ENCODE data around the gene KRT73.
A peak's percentile ranks its signal among the peaks of the same experiment; 100 is the strongest.

The KRT73 gene

DNA sequence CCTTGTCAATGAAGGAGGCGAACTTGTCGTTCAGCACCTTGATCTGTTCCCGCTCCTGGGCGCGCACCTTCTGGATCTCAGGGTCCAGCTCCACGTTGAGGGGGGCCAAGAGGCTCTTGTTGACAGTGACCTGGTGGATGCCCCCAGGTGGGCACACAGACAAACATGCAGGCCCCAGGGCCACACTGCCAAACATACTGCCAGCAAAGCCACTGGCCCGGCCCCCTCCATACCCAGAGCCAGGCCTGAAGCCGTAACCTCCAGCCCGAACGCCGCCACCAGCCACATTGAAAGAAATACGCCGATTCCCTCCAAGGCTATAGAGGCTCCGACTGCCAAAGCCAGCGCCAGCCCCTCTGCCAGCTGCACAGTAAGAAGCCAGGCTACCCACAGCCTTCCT lies 45.1 kb downstream of the KRT73 start:
- DNase-seq, result no peak

DNA sequence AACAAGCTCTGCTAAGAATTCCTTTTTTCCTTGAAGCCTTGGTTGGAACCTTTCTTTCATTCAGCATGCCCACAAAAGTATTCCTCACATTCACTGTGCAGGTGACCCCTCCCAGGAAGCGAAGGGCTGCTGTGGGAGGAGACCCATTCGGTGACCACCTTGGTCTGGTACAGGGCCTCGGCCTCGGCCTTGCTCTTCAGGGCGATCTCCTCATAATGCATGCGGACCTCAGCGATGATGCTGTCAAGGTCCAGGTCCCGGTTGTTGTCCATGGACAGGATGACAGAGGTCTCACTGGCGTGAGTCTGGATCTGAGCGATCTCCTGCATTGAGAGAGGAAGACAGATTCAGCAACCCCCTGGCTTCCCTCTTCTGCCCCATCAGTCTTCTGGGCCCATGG lies 47.8 kb downstream of the KRT73 start:
- no peak for DNase-seq

DNA sequence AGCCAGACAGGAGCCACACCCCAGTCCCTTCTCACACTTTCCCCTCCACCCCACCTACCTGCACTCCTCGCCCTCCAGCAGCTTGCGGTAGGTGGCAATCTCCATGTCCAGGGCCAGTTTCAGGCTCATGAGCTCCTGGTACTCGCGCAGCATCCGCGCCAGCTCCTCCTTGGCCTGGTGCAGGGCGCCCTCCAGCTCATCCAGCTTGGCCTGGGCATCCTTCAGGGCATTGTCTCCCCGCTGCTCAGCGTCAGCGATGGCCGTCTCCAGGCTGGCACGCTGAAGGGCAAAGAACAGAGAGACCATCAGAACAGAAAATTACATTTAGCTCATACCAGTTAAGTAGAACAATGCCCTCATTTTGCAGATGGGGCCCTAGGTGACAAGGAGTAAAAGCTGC lies 50.2 kb downstream of the KRT73 start:
- peak in 13 of 56 donors; percentile 4 to 36 (median 20) for DNase-seq

DNA sequence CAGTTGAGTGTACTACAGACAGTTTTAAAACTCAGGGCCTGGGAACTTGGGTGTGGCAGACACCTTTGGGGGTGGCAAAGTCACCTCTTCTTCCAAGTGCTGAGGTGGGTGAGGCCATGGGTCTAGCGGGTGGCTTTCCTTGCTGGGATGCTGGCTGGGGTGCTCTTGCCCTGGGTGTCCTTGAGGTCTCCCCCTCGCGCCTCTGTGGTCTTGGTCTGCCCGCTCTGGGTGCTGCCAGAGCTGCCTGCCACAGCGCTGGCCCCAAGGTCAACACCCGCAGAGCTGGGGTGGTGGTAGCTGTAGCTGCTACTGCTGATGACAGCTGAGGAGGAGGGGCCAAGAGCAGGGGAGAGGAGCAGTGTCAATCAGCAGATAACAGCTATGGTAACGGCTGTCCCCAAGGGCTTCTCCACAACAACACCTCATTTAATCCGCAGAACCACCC lies 51.5 kb downstream of the KRT73 start:
- no peak for DNase-seq

DNA sequence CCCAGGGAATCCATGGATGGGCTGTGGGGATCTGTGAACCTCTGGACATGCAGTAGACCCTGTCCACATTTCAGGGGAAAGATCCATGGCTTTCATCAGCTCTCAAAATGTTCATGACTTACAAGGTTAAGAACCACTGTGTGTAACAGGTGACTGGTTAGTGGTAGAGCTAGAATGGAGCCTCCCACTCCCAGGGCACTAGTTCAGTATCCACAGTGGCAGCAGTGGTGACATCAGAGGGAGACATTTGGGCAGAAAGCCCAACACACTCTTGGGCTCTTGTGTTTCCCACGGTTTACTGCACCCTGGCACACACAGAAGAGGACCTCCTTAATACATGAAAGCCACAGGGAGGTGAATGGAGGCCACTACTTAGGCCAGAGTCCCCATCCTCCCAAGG lies 53.8 kb downstream of the KRT73 start:
- DNase-seq, result no peak

DNA sequence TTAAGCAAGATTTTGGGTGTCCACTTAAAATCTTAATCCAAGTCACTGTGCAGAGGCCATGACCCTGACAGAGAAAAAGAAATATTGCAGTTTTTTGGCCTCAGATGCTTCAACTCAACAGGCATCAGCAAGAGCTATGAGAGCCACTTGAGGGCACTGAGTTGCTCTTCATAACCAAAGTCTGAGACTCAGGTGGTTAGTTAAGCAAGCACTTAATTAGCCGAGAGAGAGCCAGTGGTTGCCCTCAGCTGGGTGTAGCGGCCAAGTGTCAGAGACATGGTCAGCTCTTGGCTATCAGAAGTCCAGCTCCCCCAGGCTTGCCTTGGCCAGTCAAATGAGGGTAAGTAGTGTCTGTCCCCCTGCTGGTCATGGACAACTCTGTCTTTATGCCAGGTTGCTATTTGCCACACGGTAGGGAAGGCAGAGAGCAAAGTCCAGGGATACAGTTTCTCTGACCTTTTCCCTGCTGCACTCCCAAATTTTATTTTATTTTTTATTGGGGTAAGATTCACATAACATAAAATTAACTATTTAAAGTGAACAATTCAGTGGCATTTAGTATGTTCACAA lies 56.4 kb downstream of the KRT73 start:
- DNase-seq, result no peak

DNA sequence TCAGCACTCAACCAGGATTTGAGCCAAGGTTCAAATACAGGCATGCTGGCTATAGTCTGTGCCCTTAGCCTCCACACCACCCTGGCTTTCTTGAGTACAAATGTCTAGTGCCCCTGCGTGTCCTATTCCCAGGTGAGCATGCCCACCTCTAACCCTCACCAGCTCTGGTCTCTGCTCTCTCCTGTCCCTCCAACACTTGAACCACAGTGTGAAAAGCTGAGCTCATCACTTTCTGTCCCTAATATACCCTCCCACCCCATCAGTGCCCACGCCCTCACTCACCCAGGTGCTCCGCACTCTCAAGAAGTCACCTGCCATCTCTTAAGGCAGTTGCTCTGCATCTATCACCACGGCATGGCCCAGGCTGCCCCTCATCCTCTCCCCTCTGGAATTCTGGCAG lies 58.4 kb downstream of the KRT73 start:
- no peak for DNase-seq

DNA sequence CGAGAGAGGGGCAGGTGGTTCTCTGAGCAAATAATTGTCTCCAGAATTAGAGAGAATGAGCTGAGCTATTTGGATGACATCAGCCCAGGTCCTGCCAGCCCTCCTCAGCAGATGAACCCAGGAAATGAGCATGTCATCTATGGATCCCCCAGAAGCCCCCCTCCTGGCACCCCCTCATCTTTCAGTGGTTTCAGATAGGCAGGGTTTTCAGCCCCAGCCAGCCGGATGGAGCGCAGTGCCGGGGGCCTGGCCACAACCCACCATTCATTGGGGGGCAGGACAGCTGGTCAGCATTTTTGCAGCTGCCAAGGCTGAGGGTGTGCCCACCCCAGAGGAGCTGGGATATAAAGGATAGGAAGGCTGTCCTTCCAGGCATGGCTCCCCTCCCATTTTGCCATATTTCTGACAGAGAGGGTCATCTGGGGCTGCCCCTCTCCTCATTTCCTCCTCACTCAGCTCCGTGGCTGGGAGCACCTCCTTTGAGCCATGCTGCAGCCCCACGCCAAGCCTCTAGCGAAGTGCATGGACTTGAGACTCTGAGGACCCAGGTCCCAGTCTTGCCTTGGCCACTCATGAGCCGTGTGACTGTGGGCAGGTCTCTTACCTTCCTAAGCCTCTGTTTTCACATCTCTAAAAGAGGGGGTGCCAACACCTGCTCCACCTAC lies 59.4 kb downstream of the KRT73 start:
- DNase-seq, result no peak
